Stimulated activated CD4-positive, alpha-beta T cell treated with anti-CD3 and anti-CD28 coated beads, Interleukin-2, amount 100 ng/mL, for 4 hours (primary cell): ENCODE measurements around the gene FBRS.
"Not testable (repeated sequence)": the region's sequence is repeated elsewhere in the genome, so short reads cannot be mapped to it uniquely, and the experiment has no call there.

Experiments
- DNase-seq: peaks from one replicate; pipeline ENCODE4 v3.0.0-alpha.2; 2020; ENCODE audit warnings: low read depth

Gene FBRS

GRCh38 chr16:30657866-30658730, at the start of gene FBRS:
FBRS (plus strand) TSS chr16:30658431; CDS start chr16:30659519, 1,088 bp downstream.
- peak; percentile 100 for DNase-seq

GRCh38 chr16:30609002-30609925, 49.0 kb upstream of the FBRS start:
- no peak for DNase-seq

GRCh38 chr16:30609926-30610839, 48.0 kb upstream of the FBRS start, which contains the start of gene ZNF689:
ZNF689 (minus strand) TSS chr16:30610389; CDS start chr16:30610041, 348 bp downstream.
- peak; percentile 88 for DNase-seq

DNA sequence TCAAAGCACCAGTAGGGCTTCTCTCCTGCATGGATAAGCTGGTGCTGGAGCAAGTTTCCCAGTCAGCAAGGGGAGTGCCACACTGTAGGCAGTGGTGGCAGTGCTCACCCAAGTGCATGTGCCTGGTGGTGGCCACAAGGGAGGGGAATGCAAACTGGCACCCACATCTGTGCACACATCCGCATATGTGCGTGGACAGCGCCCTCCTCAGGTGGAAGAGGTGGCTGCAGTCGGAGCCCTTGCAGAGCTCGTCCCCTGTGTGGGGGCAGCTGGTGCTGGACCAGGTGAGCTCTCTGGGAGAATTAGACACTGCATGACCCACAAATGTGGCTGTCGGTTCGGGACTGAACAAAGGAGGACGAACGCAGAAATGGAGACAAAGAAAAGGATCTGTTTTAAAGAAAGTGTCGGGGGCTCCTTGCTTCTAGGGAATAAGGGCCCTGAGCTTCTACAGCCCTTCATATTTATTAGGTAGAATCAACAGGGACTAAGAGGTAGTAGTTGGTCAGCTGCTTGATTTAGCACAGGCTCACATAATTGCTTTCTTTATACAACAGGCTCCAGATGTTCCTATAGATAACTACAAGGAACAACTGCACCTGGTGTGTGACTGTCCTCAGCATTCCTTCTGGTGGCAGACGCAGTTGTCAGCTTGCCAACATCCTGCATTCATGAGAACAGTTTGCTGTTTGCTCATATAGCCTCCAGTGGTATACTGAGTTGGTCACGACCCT, 42.7 kb upstream of the FBRS start:
- DNase-seq: peak; percentile 29

DNA sequence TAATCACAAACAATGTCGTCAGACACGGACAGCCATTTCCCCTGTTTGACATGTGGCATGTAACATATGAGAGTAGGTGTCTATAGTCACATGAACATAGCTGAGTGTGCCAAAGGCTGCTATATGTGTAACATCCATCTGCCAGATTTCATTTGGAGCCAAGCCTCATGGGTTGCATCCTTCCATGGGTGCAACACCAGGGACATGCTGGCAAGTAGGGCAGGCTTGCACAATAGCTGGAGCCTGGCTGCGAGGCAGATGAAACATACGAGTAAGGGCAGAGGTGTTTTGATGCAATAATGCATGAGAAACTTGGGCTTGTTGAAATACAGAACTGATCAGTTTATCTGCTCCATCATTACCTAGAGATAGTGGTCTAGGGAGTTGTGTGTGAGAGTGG, 39.0 kb upstream of the FBRS start:
- no peak for DNase-seq

- DNase-seq: no peak
These were observed 38.6 kb upstream of the FBRS start for GRCh38 chr16:30619638-30620037.

- no peak for DNase-seq
These were observed 38.1 kb upstream of the FBRS start for GRCh38 chr16:30620169-30620568.

DNA sequence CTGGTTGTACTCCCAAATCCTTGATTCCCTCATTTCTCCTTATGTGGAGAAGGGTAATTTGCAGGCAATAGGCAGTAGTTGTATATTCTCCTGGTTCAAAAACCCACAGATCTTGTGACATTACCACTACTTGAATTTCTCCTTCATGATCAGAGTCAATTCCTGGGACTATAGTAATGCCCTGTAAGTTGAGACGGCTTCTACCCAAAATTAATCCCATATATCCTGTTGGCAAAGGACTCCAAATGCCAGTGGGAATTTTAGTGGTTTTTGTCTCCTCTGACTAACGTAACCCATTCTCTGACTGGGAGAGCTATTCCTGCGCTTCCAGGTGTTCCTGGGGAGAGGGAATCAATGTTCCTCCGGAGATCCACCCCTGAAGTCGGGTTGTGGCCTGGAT, 36.5 kb upstream of the FBRS start:
- no peak for DNase-seq

GRCh38 chr16:30622455-30623032, 35.7 kb upstream of the FBRS start:
- DNase-seq: no peak

GRCh38 chr16:30623536-30624283, 34.5 kb upstream of the FBRS start:
- no peak for DNase-seq

GRCh38 chr16:30626236-30626635, 32.0 kb upstream of the FBRS start:
- no peak for DNase-seq

- peak; percentile 78 for DNase-seq
These were observed 29.3 kb upstream of the FBRS start for GRCh38 chr16:30628628-30629540.

DNA sequence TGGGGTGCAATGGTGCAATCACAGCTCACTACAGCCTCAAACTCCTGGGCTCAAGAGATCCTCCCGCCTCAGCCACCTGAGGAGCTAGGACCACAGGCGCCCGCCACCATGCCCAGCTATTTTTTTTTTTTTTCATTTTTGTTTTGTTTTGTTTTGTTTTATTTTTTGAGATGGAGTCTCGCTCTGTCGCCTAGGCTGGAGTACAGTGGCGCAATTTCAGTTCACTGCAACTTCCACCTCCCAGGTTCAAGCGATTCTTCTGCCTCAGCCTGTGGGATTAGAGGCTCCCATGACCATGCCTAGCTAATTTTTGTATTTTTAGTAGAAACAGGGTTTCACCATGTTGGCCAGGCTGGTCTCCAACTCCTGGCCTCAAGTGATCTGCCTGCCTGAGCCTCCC, 25.8 kb upstream of the FBRS start:
- DNase-seq: not testable (repeated sequence)

DNA sequence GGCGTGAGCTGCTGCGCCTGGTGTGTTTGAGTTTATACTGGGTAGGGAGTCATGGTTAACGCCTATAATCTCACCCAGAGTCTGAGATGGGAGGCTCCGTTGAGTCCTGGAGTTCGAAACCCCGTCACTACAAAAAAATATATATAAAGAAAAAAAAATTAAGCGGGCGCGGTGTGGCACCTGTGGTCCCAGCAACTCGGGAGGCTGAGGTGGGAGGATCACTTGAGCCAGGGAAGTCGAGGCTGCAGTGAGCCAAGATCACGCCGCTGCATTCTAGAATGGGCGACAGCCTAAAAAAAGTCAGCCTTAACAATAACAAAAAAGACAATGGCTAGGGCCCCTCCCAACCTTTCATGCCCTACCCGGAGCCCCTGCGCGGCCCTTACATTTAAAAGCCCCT, 24.7 kb upstream of the FBRS start:
- no peak for DNase-seq

GRCh38 chr16:30636599-30636998, 21.6 kb upstream of the FBRS start:
- no peak for DNase-seq

- DNase-seq: not testable (repeated sequence)
These were observed 21.1 kb upstream of the FBRS start for GRCh38 chr16:30637139-30637538.

GRCh38 chr16:30637944-30638343, 20.3 kb upstream of the FBRS start:
- no peak for DNase-seq

DNA sequence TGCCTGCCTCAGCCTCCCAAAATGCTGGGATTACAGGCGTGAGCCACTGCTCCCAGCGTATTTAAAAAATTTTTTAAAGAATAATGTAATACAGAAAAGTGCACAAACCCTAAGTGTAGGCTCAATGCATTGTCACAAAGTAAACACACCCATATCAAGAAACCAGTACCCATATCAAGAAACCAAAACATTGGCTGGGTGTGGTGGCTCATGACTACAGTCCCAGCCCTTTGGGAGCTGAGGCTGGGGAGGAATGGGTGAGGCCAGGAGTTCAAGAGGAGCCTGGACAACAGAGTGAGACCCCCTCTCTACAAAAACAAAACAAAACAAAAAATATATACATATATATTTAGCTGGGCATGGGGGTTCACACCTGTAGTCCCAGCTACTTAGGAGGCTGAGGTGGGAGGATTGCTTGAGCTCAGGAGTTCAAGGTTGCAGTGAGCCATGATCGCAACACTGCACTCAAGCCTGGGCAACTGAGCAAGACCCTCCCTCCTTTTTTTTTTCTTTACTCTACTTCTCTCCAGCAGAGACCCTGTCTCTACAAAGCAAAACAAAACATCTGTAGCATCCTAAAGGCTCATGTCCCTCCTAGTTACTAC, 16.8 kb upstream of the FBRS start:
- DNase-seq: no peak
